NCI-H1417 treated with DMSO at 0.1 percent for 48 hours (cell line): Measurements from ENCODE around the gene IGLL5.

Source experiments
- DNase-seq: peaks from one replicate; lab custom pipeline; 2025; lab: John Stamatoyannopoulos, UW

Gene IGLL5

GRCh38 chr22:22863001-22863400 is 24.6 kb upstream of the IGLL5 start:
- DNase-seq: no peak

- DNase-seq: no peak
Measured at GRCh38 chr22:22865311-22866072, 22.1 kb upstream of the IGLL5 start.

- DNase-seq: no peak
Measured at GRCh38 chr22:22866381-22867111, 21.1 kb upstream of the IGLL5 start.

GRCh38 chr22:22867996-22868715 is 19.5 kb upstream of the IGLL5 start:
- DNase-seq: no peak

GRCh38 chr22:22870577-22871404 is 16.8 kb upstream of the IGLL5 start:
- DNase-seq: no peak

- no peak for DNase-seq
Measured at GRCh38 chr22:22871536-22872278, 15.9 kb upstream of the IGLL5 start.

- DNase-seq: no peak
Measured at GRCh38 chr22:22872722-22873708, 14.6 kb upstream of the IGLL5 start.

GRCh38 chr22:22877523-22878210 is 9.9 kb upstream of the IGLL5 start:
- DNase-seq: no peak

GRCh38 chr22:22878211-22878570 is 9.4 kb upstream of the IGLL5 start:
- DNase-seq: no peak

GRCh38 chr22:22878801-22879674 is 8.6 kb upstream of the IGLL5 start:
- no peak for DNase-seq

GRCh38 chr22:22879675-22880155 is 7.9 kb upstream of the IGLL5 start:
- no peak for DNase-seq

- DNase-seq: no peak
Measured at GRCh38 chr22:22880645-22881044, 7.0 kb upstream of the IGLL5 start.

- DNase-seq: no peak
Measured at GRCh38 chr22:22881116-22882000, 6.3 kb upstream of the IGLL5 start.

GRCh38 chr22:22882033-22882717 is 5.4 kb upstream of the IGLL5 start:
- DNase-seq: no peak

- no peak for DNase-seq
Measured at GRCh38 chr22:22883090-22883727, 4.4 kb upstream of the IGLL5 start.
